NAMALWA (cell line): ENCODE results near the gene TRAF3IP3.

ENCODE experiments used
- DNase-seq: peaks from one replicate; pipeline ENCODE4 v3.0.0-alpha.2; 2015; ENCODE audit warnings: low spot score

Gene TRAF3IP3

GRCh38 chr1:209755926-209756614 is at the start of gene TRAF3IP3:
Gene TRAF3IP3, plus strand, starts transcription at chr1:209756053. Its CDS starts 3,987 bp downstream, at chr1:209760040.
- peak; percentile 62 for DNase-seq

DNA sequence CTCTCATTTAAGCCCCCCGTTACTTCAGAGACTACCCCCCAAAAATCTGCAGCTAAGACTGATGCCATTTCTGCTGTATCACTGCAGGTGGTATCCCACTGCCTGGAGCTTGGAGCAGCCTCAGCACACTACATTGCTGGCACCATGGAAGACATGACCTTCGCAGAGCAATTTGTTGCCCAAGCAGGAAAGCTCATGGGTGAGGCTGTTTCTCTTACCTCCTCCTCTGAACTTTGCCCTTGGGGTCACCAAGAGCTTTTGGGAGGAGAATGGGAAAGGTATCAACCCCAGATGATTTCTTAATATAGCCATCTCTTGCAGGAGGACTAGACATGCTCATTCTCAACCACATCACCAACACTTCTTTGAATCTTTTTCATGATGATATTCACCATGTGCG is 49.2 kb upstream of the TRAF3IP3 start:
- DNase-seq = no peak

GRCh38 chr1:209707308-209707707 is 48.5 kb upstream of the TRAF3IP3 start:
- DNase-seq = no peak

GRCh38 chr1:209708297-209708696 is 47.6 kb upstream of the TRAF3IP3 start:
- no peak for DNase-seq

DNA sequence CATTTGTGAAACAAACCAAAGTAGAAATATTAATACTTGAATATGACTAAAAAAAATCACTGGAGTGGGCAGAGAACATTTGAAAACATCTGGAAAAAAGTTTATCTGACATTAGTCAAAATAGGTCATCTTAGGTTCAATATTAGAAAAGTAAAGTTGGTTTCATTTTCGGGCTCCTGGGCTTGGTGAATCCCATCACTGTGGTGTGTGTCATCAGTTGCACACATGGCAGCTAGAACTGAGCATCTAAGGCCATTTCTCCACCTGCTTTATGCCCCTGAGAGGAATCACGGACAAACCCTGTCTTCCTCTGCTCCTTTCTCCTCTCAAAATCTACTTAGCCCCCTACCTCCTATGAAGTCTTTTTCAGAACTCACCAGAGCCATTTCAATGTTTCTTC is 45.8 kb upstream of the TRAF3IP3 start:
- DNase-seq = no peak

DNA sequence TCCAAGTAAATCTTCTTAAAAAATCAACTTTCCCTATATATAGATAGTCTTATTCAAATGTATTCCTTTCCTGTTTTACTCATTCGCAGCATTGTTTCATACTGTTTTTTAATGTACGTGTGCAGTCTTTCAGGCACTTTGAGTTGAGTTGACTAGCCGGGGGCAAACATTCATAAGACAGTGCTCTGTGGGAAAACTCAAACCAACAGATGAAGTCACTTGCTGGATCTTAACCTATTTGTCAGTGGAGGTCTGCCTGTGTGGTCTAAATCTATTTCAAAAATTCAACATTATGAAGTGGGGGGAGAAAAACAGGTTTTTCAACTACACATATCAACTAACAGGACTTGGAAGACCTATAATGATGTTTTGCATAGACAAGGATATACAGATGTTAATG is 45.0 kb upstream of the TRAF3IP3 start:
- no peak for DNase-seq

DNA sequence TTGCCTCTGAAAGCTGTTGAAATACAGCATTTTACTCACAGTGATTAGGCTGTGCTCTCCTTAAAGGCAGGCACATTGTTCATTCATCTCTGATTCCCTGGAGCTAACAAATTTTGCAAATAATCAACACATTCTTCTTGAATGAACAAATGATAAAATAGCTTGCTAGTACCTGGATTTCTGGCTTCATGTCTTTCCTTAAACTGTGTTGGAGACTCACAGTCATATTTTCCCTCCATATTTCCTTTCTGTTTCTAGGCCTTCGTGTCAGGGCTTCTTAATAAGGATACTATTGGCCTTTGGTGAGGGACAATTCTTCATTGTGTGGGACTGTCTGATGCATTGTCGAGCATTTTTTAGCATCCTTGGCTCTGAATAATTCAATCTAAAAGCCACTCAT is 41.5 kb upstream of the TRAF3IP3 start:
- DNase-seq = no peak

GRCh38 chr1:209715314-209715713 is 40.5 kb upstream of the TRAF3IP3 start:
- DNase-seq = no peak

DNA sequence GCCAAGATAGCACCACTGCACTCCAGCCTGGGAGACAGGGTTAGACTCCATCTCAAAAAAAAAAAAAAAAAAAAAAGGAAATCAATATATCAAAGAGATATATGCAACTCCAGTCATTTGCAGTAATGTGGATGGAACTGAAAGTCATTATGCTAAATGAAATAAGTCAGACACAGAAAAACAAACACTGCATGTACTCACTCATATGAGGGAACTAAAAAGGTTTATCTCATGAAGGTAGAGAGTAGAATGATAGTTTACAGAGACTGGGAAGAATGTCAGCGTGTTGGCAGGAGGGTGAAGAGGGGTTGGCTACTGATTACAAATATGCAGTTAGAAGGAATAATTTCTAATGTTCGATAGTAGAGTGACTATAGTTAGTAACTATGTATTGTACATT is 38.0 kb upstream of the TRAF3IP3 start:
- no peak for DNase-seq

GRCh38 chr1:209720326-209720725 is 35.5 kb upstream of the TRAF3IP3 start:
- no peak for DNase-seq

GRCh38 chr1:209720826-209721225 is 35.0 kb upstream of the TRAF3IP3 start:
- no peak for DNase-seq

DNA sequence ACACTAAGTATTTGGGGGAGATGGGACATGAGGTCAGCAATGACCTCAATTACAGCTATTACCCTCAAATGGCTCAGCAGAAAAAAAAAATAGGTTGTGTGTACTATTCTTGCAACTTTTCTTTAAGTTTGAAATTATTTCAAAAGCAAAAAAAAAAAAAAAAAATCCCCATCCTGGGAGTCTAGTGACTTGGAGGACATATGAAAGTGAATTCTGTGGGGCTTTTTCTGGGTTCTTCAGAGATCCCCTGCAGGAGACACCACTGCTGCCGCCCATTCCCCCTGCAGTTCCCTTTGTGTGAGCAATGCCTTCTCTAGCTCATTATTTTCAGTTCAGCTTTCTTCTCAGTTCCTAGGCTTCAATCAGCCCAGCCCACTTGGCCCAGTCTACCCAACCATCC is 34.5 kb upstream of the TRAF3IP3 start:
- no peak for DNase-seq

GRCh38 chr1:209723265-209723664 is 32.6 kb upstream of the TRAF3IP3 start:
- no peak for DNase-seq

GRCh38 chr1:209723756-209724693 is 31.8 kb upstream of the TRAF3IP3 start:
- DNase-seq = no peak

- no peak for DNase-seq
Observed at GRCh38 chr1:209727286-209727685, 28.6 kb upstream of the TRAF3IP3 start.

- no peak for DNase-seq
Observed at GRCh38 chr1:209727785-209728184, 28.1 kb upstream of the TRAF3IP3 start.

GRCh38 chr1:209728466-209728865 is 27.4 kb upstream of the TRAF3IP3 start:
- no peak for DNase-seq

DNA sequence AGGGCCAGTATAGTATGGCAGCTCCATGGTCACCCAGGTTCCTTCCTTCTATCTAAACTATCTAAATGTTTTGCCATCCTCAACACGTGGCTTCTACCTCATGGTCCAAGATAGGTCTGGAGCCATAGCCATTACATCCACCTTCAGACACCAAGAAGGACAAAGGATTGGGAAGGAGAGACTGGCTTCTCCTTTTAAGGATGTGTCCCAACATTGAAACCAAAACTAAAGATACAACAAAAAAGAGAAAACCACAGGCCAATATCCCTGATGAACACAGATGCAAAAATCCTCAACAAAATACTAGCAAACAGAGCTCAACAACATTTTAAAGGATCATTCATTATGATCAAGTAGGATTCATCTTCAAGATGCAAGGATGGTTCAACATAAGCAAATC is 26.4 kb upstream of the TRAF3IP3 start:
- DNase-seq = no peak

DNA sequence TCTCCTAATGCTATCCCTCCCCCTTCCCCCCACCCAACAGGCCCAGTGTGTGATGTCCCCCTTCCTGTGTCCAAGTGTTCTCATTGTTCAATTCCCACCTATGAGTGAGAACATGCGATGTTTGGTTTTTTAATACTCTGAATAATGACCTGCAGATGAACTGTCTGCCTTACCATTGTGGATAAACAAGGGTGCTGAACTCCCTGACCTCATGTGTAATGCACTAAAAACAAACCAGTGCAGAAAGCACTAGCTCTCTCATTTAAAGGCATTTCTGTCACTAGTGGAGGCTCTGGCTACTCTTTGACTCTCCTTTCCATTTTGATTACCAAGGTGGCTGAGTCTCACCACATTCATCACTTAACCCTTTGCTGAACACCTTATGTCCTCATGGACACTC is 23.1 kb upstream of the TRAF3IP3 start:
- no peak for DNase-seq

DNA sequence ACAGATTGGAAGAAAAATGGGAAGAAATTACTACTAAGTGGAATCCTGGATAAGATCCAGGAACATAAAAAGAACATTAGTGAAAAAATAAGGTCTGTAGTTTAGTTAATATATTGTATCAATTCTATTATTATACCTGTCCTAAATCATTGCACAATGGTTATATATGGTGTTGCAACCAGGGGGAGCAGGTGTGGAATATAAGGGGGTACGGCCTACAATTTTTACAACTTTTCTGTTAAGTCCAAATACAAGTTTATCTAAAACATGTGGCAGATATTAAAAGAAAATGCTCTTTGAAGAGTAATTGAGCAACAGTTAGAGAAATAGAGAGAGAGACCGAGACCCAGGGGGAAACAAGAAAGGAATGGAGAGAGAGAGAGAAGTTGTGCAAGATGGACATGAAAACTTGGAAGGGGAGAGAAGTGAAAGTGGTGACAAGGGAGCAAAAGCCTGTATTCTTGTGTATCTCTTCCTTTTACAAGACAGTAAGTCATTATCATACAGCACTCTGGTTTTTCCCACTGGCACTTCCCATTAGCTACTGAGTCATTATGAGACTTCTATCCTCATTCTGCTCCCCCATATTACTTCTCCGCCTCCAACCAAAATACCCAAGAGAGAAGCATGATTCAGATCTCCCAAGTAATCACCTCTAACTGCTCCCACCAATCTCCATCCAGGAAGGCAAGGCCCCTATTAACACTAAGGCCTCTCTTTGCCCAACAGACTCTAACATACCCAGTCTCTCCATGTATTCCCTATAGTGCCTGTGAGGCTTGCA is 22.3 kb upstream of the TRAF3IP3 start:
- DNase-seq = no peak

DNA sequence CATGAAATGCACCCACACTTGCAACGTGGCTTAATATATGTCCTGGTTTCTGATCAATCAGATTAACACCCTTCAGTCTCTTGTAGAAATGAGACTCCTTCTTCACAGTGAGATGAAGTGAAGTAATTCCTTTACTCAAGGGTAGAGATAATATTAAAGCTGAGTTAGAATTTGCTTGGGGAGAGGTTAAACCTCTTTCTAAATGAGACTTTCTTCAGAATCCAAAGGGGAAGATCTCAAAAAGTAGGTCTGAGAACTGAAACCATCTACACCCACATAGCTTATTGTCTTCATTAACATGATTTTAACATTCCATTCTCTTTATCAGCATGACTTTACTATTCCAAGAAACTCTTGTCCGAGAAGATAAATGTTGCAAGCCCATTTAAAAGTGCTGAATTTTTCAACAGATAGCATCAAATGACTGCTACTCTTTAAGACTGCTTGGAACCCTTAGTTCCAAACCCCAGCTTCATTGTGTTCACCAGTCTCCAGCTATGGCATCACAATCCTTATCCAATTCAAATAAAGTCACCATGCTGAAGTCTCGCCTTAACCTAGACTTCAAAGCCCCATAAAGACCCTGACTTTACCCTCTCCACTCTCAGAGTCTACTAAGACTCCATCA is 19.2 kb upstream of the TRAF3IP3 start:
- no peak for DNase-seq

DNA sequence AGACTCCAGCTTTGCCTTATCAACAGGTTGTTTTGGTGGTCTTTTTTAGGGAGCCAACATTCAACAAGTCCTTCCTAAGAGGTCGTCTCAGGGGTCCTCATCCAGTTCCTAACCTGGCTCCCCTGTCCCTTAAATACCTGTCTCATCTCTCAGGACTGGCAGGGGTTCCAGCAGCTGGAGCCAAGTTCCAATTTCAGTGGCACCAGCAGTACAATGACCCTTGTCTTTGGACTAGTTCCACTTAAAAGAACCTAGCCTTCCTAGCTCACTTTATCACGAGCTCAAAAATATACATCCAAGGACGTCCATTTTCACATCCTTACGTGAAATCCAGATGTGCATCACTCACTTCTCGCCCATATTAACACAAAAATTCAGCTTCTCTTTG is 18.7 kb upstream of the TRAF3IP3 start:
- DNase-seq = no peak
